OCI-M1 (cell line): Measurements from ENCODE around the gene NUP42.
A peak's percentile ranks its signal among the peaks of the same experiment; 100 is the strongest.
"Not testable (repeated sequence)": the region's sequence is repeated elsewhere in the genome, so short reads cannot be mapped to it uniquely, and the experiment has no call there.

ENCODE experiments used
- DNase-seq: peaks from one replicate; lab custom pipeline; 2025; lab: John Stamatoyannopoulos, UW

The NUP42 gene

DNA sequence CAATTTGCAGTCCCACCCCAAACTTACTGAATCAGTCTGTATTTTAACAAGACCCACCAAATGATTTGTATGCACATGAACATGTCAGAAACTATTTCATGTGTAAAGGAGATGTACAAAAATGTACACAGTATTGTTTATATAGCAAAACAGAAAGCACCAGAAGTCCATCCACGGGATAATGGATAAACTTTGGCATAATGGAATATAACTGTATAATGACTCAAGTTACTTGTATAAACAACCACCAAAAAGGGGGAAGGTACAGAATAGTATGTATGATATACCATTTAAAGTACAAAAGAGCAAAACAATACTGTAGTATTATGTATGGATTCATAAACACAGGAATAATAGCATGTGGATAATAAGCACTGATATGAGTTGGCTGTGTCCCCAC lies 22.4 kb downstream of the NUP42 start:
- no peak for DNase-seq

DNA sequence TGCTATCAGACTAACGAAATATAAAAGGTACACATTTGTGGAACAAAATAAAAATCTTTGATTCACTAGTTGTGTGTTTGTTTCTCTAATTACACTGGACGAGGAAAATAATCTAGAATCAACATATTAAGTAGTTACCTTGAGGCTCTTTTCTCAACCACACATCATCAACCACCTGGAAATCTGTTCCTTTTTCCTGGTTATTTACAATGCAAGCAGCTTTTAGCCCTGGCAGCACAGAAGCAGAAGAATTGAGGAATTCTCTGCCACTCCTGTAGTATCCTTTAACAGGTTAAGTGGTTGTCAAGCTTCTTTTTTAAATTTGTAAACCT lies 23.7 kb downstream of the NUP42 start:
- DNase-seq, result no peak

- no peak for DNase-seq
These were observed 24.3 kb downstream of the NUP42 start for GRCh38 chr7:23205909-23206767.

DNA sequence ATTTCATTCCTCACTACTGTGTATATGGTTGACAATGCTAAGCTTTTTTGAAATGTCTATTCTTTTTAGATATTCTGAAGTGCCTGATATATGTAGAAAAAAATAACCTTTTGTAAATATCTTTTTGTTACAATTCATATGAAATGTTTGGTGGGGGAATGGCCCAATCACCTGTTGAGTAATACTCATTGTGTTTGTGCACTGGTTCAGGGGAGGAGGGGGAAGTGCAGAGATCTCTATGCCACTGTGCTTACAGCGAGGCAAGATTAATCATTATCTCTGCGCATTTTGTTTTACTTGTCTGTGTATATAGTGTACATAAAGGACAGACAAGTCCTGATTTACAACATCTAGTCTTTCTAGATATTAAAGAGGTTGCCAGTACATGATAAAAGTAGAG lies 25.2 kb downstream of the NUP42 start:
- no peak for DNase-seq

DNA sequence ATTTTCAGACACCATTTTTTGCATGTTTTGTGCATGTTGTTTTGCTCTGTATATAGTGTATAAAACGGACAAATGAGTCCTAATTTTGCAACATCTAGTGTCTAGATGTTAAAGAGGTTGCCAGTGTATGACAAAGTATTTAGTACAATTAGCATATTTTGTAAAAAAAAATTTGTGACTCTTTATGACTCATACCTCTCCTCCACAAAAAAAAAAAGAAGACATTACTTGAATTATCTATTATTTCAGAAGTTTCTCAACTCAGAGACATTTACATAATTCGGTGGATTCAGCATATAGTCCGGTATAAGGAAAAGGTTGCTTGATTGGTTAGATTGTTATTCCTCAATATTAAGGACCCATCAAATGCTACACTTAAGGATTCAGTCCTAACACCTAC lies 26.0 kb downstream of the NUP42 start:
- no peak for DNase-seq

GRCh38 chr7:23208316-23208715 lies 26.5 kb downstream of the NUP42 start:
- no peak for DNase-seq

GRCh38 chr7:23210506-23210905 lies 28.7 kb downstream of the NUP42 start:
- no peak for DNase-seq

GRCh38 chr7:23211589-23211988 lies 29.7 kb downstream of the NUP42 start:
- no peak for DNase-seq

DNA sequence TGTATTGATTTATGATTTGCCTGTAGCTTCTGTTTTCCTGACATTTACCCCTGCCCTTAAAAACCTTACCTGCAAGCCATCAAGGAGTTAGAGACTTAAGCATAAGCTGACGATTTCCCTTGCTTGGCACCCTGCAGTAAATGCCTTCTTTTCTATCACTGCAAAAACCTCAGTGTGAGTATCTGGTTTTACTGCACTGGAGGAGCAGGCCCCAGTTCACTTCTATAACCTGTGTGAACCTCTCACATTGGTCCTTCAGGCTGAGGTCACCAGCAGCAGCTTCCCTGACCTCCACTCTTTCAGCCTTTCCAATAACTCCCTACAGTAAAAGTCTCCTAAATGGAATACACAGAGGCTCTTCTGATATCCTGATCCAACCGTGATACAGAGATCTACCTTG lies 30.5 kb downstream of the NUP42 start:
- no peak for DNase-seq

DNA sequence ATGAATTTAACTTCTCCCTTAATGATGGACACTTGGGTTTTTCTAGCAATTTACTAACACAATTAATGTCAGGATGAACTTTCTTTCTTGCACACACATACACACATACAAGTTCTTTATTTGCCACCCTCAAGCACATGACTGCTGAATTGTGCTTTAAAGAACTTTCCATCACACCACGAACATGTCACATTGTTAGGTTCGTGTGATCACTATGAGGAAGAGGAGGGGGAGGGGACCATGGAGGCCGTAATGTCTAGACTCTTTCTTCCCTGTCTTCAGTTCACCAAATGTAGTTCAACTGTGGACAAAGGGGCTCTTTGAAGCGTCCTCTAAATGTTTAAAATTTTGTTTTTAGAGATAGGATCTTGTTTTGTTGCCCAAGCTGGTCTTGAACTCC lies 31.0 kb downstream of the NUP42 start:
- DNase-seq, result no peak

GRCh38 chr7:23213755-23214154 lies 31.9 kb downstream of the NUP42 start:
- no peak for DNase-seq

DNA sequence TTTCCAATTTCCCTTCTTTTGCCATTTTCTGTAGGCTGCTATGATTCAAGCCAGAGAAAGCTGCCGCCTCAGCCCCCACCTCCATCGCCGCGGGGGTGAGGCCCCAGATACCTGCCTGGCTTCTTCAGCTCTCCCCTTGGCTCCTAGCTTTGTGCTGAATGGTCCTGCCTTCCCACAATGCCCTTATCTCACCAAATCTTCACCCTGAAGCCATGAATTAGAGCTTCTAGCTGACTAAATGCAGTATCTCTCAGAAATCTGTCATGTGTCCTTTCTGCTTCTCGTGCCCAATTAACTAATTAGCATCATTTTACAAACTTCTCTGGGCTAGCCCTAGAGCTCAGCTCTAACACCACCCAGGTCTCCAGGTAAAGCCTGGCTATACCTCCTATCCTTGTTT lies 32.6 kb downstream of the NUP42 start:
- no peak for DNase-seq

- DNase-seq, result no peak
These were observed 33.1 kb downstream of the NUP42 start for GRCh38 chr7:23214938-23215337.

DNA sequence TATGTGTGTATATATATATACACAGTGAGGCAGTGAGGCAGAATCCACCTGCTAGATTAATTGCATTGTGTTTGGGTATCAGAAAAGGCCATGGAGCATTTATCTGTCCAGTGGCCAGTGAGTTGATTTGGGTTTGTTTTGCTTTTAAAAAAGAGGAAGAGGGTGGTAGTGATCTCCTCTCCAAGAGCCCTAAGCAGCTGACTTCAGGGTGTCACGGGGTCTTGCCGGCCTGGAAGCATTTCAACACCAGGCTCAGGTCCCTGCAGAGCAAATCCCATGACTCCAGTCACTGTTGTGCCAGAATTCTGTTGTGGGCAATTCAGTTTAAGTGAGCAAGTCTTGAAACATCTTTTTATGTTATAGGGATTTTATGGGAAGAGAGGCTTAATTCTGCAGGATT lies 34.2 kb downstream of the NUP42 start:
- DNase-seq, result peak; percentile 77

DNA sequence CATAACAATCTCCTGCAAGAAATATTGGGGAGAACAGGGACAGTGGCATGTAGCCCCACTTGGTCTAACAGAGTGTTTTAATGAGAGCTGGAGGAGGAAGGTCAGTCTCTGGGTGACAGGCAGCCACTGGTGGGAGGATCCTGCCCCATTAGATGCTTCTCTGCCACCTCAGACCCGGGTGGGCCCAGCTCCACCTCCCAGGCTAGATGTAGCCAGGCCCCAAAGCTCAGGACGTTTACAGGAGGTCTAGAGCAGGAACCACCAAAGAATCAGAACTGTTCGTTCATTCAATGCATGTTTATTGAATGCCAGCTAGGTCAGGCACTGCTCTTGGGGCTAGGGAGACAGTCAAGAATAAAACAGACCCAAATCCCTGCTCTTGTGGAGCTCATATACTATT lies 36.3 kb downstream of the NUP42 start:
- no peak for DNase-seq

GRCh38 chr7:23220690-23221305 lies 39.0 kb downstream of the NUP42 start:
- DNase-seq, result no peak

- no peak for DNase-seq
These were observed 40.7 kb downstream of the NUP42 start for GRCh38 chr7:23222439-23223030.

GRCh38 chr7:23224364-23224763 lies 42.5 kb downstream of the NUP42 start:
- DNase-seq, result not testable (repeated sequence)

DNA sequence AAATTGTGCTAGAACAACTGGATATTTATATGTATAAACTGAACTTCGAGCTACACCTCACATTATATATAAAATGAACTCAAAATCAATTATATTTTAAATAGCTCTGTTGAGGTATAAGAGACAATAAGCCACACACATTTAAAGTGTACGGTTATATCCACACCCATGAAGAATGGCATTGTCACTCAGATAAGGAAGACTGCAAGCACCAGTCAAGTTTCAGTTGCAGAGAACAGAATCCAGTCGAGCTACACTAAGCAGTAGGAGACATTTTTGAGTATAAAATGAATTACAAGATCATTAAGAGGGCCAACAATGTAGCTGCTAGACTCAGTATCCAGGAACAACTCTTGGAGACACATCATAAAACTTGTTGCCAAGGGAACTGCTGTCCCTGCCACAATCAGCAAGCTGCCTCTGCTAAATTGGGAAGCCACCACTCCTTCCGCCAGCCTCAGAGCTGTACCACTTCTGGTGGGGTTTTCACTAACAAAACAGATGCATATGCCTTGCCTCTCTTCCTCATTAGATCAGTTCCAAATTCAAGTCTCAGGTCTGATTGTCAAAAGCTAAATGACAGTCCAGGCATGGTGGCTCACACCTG lies 45.1 kb downstream of the NUP42 start:
- DNase-seq, result no peak

GRCh38 chr7:23228412-23228811 lies 46.6 kb downstream of the NUP42 start:
- no peak for DNase-seq

DNA sequence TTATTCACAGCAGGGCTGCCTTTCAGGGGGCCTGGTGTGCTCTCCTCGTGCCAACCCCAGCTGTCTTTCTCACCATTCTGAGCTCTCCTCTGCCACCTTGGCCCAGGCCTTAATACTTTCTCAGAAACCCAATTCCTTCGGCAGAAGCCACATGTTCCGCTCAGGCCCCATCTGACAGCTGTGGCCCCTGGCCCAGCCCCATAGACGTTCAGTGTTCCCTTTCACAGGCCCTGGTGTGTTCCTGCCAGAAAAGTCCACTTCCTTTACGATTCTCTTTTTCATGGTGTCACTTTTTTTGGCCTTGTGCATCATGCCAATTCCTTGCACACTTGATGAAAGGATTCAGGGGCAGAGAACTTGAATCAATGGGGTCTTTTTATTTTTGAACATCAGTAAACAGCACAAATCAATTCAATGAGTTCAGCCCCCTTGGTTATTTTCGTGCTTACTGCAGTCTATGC lies 48.8 kb downstream of the NUP42 start:
- no peak for DNase-seq

DNA sequence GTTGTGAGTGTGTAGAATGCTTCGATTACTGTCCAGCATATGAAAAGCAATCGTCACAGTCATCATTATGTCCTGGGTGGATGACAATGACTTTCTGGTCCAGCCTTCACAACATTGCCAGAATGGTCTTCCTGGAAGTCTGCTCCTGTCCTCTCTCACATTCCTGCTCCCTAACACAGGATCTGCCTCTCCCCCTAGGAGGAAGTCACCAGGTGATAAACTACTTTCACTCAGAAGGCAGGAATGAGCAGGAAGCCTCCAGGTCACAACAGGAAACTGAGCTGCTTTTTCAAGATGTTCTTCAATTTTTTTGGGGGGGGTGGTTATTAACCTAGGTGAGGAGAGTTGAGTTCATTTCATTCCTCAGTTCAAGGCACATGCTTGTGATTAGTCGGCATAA lies 51.1 kb downstream of the NUP42 start:
- DNase-seq, result no peak
